GM23338 (cell line): ENCODE measurements around the gene ADCK2.

ENCODE experiments used
- CTCF ChIP-seq, 2 experiments: fragments of 200-600 bp in 1 of 2; sonication (generic) in 1 of 2; conservative IDR thresholded peaks; 2 replicates each; pipeline versions ENCODE4 v1.5.1 to v1.6.1; 2016 to 2017; ENCODE audit warnings: antibody characterized with exemption in 2 of 2, low read depth in 2 of 2, mild to moderate bottlenecking in 2 of 2, moderate library complexity in 1 of 2
- EZH2 ChIP-seq: fragments of 200-600 bp; sonication (generic); IDR thresholded peaks from one replicate; pipeline ENCODE4 v1.8.0; 2017; ENCODE audit warnings: antibody characterized with exemption, mild to moderate bottlenecking, low read depth; ENCODE audit not compliant: unreplicated experiment
- EZH2phosphoT487 ChIP-seq: fragments of 200-600 bp; sonication (generic); IDR thresholded peaks from one replicate; pipeline ENCODE4 v1.8.1; 2018; ENCODE audit warnings: antibody characterized with exemption; ENCODE audit not compliant: unreplicated experiment
- POLR2AphosphoS5 ChIP-seq: IDR thresholded peaks from 2 replicates; pipeline ENCODE4 v1.6.1; 2016; ENCODE audit warnings: antibody characterized with exemption, low read depth
- STAT1 ChIP-seq: IDR thresholded peaks from one replicate; pipeline ENCODE4 v1.6.1; 2016; ENCODE audit warnings: antibody characterized with exemption; ENCODE audit not compliant: unreplicated experiment
- ZNF114 ChIP-seq: fragments of 250-450 bp; sonication (Bioruptor Pico); IDR thresholded peaks from 2 replicates; pipeline ENCODE4 v1.5.0; 2020; ENCODE audit warnings: mild to moderate bottlenecking, moderate library complexity
- ZNF331 ChIP-seq: fragments of 250-450 bp; sonication (Bioruptor Pico); IDR thresholded peaks from 2 replicates; pipeline ENCODE4 v1.5.0; 2020; ENCODE audit warnings: low read depth, mild to moderate bottlenecking, moderate library complexity
- ZNF462 ChIP-seq: fragments of 250-450 bp; sonication (Bioruptor Pico); IDR thresholded peaks from 2 replicates; pipeline ENCODE4 v1.5.0; 2020; ENCODE audit warnings: mild to moderate bottlenecking, moderate library complexity

GRCh38 chr7:140643416-140643815 is 29.3 kb upstream of the ADCK2 start:
- TF ChIP-seq CTCF (conservative IDR thresholded peaks at IDR 0.05; ENCODE audit: low read depth in 2 of 2), result no peak
- no peak for TF ChIP-seq POLR2AphosphoS5
- no peak for TF ChIP-seq EZH2
- no peak for TF ChIP-seq ZNF114 (CRISPR knock-in tag)
- TF ChIP-seq ZNF462 (CRISPR knock-in tag), result no peak
- TF ChIP-seq ZNF331 (CRISPR knock-in tag), result no peak
- TF ChIP-seq STAT1, result no peak
- TF ChIP-seq EZH2phosphoT487, result no peak
